Right lung (tissue), 5 donors: ENCODE results near the gene NRBF2. TPM values are rescaled to one million over a fixed set of nuclear protein-coding genes. Genes with fewer than 3 reads are reported as not detected.

Source experiments
- DNase-seq, 2 donors: peaks; one replicate each; pipeline ENCODE4 v3.0.0-alpha.2; 2013
- polyA plus RNA-seq, 5 donors: library from polyadenylated mRNA; unstranded; fragments of 120-200 nt; gene quantifications; one replicate each; pipeline versions ENCODE4 v1.2.1 to v1.2.3, GENCODE V29; 2013; ENCODE audit warnings: inconsistent platforms in 1 of 5, low replicate concordance in 1 of 5; ENCODE audit not compliant: insufficient read length in 5 of 5, insufficient read depth in 1 of 5

Gene NRBF2
- polyA plus RNA-seq, 5 donors: 20.7 to 26.5 (median 21.8) TPM

- DNase-seq: no peak
Observed at GRCh38 chr10:63156236-63156635, 23.1 kb downstream of the NRBF2 start.

GRCh38 chr10:63157845-63158624 is 24.9 kb downstream of the NRBF2 start:
- DNase-seq: peak; percentile 54 to 65

DNA sequence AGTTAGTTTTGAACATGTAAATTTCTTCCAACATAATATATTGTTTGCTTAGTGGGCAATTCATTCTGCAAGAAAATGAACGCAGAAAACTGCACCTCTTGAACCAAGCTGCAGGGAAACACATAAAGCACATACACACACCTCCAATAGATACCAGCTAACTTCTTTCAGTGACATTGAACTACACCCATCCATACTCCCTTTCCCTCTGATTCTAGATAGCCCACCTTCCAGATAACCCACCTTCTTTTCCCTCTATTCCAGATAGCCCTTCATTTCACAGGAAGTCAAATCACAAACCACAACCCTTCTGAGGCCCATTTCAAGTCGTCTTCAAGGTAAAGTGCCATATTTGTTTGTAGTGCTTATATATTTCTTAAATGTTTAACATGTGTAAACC is 28.5 kb downstream of the NRBF2 start:
- DNase-seq: no peak

DNA sequence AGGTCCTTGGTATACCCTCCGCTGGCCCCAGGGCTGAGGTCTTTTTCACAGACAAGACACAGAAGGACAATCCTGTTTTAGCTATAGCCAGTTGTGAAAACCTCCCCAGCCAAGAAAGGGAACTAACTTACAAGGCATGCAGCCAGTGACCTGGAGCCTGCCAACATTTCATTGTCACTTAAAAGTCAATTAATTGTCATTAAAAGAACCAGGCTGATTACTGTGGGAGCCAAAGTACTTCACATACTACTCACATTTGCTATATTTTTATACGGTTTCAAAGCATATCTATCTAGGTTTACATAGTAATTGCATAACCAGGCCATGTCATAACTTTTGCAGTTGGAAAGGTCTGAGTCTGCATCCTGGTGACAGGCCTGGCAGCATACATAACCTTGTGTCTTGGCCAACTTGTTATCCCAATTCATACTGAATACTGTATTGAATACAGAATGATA is 31.1 kb downstream of the NRBF2 start:
- DNase-seq: peak; percentile 43 to 47

GRCh38 chr10:63165249-63165648 is 32.1 kb downstream of the NRBF2 start:
- DNase-seq: no peak

GRCh38 chr10:63166742-63167258 is 33.7 kb downstream of the NRBF2 start:
- peak; percentile 52 to 66 for DNase-seq

GRCh38 chr10:63168821-63169462 is 35.8 kb downstream of the NRBF2 start:
- no peak for DNase-seq

GRCh38 chr10:63169624-63170023 is 36.5 kb downstream of the NRBF2 start:
- DNase-seq: no peak

- DNase-seq: no peak
Observed at GRCh38 chr10:63171255-63171855, 38.2 kb downstream of the NRBF2 start.

GRCh38 chr10:63171926-63172325 is 38.8 kb downstream of the NRBF2 start:
- DNase-seq: no peak

- DNase-seq: no peak
Observed at GRCh38 chr10:63173468-63174232, 40.5 kb downstream of the NRBF2 start.

DNA sequence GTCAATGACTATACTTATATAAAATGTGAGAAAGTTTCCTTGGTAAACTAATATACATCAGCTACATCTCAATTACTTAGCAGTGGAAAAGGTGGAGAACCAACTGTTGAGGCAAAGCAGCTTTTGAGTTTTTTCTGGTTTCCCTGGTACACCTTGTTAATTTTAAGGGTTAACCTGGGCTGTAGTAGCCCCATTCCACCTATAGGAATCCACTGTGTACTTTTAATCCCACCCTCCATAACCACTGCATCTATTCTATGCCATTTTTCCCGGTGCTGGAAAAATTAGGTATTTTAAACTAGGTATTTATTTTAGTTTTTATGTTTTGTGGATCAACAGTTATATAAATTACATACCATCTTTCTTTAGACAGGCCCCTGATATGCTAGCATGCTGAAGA is 42.4 kb downstream of the NRBF2 start:
- DNase-seq: no peak

GRCh38 chr10:63192826-63193225 is 59.7 kb downstream of the NRBF2 start:
- no peak for DNase-seq

DNA sequence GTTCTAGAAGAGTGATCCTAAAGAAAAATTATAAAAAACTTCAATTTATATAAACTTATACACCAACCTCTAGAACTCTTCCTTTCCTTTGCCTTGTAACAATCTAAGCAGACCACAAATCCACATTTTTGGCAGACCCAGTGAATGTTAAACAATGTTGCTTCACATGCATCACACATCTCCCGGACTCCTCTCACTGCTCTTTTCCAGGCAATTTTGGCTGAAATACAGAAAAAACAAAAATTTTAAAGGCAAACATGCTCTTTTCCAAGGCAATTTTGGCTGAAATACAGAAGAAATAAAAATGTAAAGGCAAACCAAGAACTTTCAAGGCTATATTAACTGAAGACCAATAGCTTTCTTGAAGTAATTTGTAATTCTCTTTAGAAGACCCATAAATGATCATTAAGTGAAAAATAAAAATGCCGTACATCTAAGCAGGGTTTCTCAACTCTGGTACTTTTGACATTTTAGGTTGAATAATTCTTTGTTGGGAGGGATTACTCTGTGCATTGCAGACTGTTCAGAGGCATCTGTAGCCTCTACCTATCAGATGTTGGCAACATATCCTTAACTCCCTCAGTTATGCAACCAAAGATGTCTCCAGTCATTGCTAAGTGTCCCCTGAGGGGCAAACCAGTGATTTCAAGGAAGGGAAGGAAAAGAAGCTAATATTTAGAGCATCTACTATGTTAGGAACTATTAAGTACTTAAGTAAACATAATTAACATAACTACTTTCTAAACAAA is 64.4 kb downstream of the NRBF2 start:
- peak; percentile 58 to 70 for DNase-seq

DNA sequence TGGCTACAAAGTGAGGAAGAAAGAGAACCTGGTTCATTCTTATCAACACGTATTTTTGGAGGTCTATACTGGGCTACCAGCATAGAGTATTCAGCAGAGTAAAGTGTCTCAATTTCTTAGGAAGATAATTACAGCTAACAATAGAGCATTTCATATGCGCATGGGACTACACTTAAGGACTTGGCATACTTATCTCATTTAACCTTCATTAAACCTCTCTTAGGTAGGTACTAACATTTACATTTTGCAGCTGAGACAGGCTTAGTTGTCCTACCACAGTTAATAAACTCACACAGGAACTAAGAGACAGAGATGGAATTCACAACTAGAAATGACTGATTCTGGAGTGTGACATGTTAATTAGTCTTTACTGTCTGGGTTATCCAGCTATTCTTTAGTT is 66.6 kb downstream of the NRBF2 start:
- no peak for DNase-seq

GRCh38 chr10:63200431-63200830 is 67.3 kb downstream of the NRBF2 start:
- no peak for DNase-seq

- DNase-seq: no peak
Observed at GRCh38 chr10:63201118-63201517, 68.0 kb downstream of the NRBF2 start.
